HG03139 (cell line): Measurements from ENCODE around the gene FAM98C.
"Not testable (repeated sequence)": the region's sequence is repeated elsewhere in the genome, so short reads cannot be mapped to it uniquely, and the experiment has no call there.

ENCODE experiments used
- ATAC-seq: cut with Tn5 transposase; IDR thresholded peaks from one replicate; pipeline ENCODE4 v1.9.1; 2021; ENCODE audit not compliant: unreplicated experiment

The FAM98C gene

GRCh38 chr19:38402967-38403674 lies at the start of gene FAM98C:
TSS of gene FAM98C (plus strand) at chr19:38403093. CDS start at chr19:38403154, 61 bp downstream.
- ATAC-seq: peak; percentile 82

- ATAC-seq: no peak
These were observed 46.9 kb upstream of the FAM98C start for GRCh38 chr19:38355728-38356725.

GRCh38 chr19:38358071-38358470 lies 44.8 kb upstream of the FAM98C start:
- ATAC-seq: no peak

GRCh38 chr19:38359242-38360021 lies 43.5 kb upstream of the FAM98C start:
- ATAC-seq: no peak

GRCh38 chr19:38360351-38360750 lies 42.5 kb upstream of the FAM98C start:
- ATAC-seq: no peak

- ATAC-seq: no peak
These were observed 41.9 kb upstream of the FAM98C start for GRCh38 chr19:38360839-38361631.

GRCh38 chr19:38361633-38362075 lies 41.2 kb upstream of the FAM98C start:
- no peak for ATAC-seq

- no peak for ATAC-seq
These were observed 40.6 kb upstream of the FAM98C start for GRCh38 chr19:38362076-38362945.

- not testable (repeated sequence) for ATAC-seq
These were observed 39.8 kb upstream of the FAM98C start for GRCh38 chr19:38362946-38363688.

GRCh38 chr19:38367041-38367440 lies 35.9 kb upstream of the FAM98C start:
- ATAC-seq: no peak

GRCh38 chr19:38369584-38369983 lies 33.3 kb upstream of the FAM98C start:
- no peak for ATAC-seq

- ATAC-seq: no peak
These were observed 32.6 kb upstream of the FAM98C start for GRCh38 chr19:38370299-38370698.

- ATAC-seq: no peak
These were observed 31.8 kb upstream of the FAM98C start for GRCh38 chr19:38371081-38371480.

GRCh38 chr19:38373907-38374331 lies 29.0 kb upstream of the FAM98C start:
- no peak for ATAC-seq

- ATAC-seq: peak; percentile 89
These were observed 28.4 kb upstream of the FAM98C start, which contains the start of gene PSMD8 for GRCh38 chr19:38374332-38375097. TSS of gene PSMD8 (plus strand) at chr19:38374571. CDS start at chr19:38374602, 31 bp downstream.

GRCh38 chr19:38375098-38375493 lies 27.8 kb upstream of the FAM98C start:
- ATAC-seq: no peak

GRCh38 chr19:38375748-38376147 lies 27.1 kb upstream of the FAM98C start:
- no peak for ATAC-seq

GRCh38 chr19:38376576-38376975 lies 26.3 kb upstream of the FAM98C start:
- no peak for ATAC-seq
